HG02588 (cell line): ENCODE results near the gene CHD3.

Source experiments
- ATAC-seq: cut with Tn5 transposase; IDR thresholded peaks from one replicate; pipeline ENCODE4 v1.9.1; 2021; ENCODE audit warnings: mild to moderate bottlenecking, moderate library complexity; ENCODE audit not compliant: unreplicated experiment

CHD3 gene

GRCh38 chr17:7888184-7888920 lies at the start of gene CHD3:
Gene CHD3 (plus strand): TSS chr17:7888789. CDS start chr17:7889001, 212 bp downstream.
- no peak for ATAC-seq

- ATAC-seq: no peak
Measured at GRCh38 chr17:7839190-7839875, 49.3 kb upstream of the CHD3 start.

- ATAC-seq: no peak
Measured at GRCh38 chr17:7839876-7840261, 48.7 kb upstream of the CHD3 start.

GRCh38 chr17:7840441-7840840 lies 48.1 kb upstream of the CHD3 start:
- ATAC-seq: no peak

- ATAC-seq: no peak
Measured at GRCh38 chr17:7840875-7841274, 47.7 kb upstream of the CHD3 start.

- ATAC-seq: peak; percentile 3
Measured at GRCh38 chr17:7841396-7841914, 47.1 kb upstream of the CHD3 start.

- peak; percentile 16 for ATAC-seq
Measured at GRCh38 chr17:7841915-7842379, 46.6 kb upstream of the CHD3 start.

- peak; percentile 31 for ATAC-seq
Measured at GRCh38 chr17:7842380-7843256, 46.0 kb upstream of the CHD3 start.

- peak; percentile 0 for ATAC-seq
Measured at GRCh38 chr17:7843257-7843535, 45.4 kb upstream of the CHD3 start.

- peak; percentile 26 for ATAC-seq
Measured at GRCh38 chr17:7843536-7844291, 44.9 kb upstream of the CHD3 start.

- ATAC-seq: peak; percentile 45
Measured at GRCh38 chr17:7844292-7845154, 44.1 kb upstream of the CHD3 start.

GRCh38 chr17:7845359-7846062 lies 43.1 kb upstream of the CHD3 start:
- ATAC-seq: no peak

- ATAC-seq: no peak
Measured at GRCh38 chr17:7846063-7846735, 42.4 kb upstream of the CHD3 start.

GRCh38 chr17:7846765-7847661 lies 41.6 kb upstream of the CHD3 start:
- no peak for ATAC-seq

- ATAC-seq: no peak
Measured at GRCh38 chr17:7848131-7848579, 40.4 kb upstream of the CHD3 start.

- no peak for ATAC-seq
Measured at GRCh38 chr17:7848739-7849129, 39.9 kb upstream of the CHD3 start.

- ATAC-seq: no peak
Measured at GRCh38 chr17:7849130-7849750, 39.3 kb upstream of the CHD3 start.
